ENCODE measurements around the gene TMEM63A. TPM values are rescaled to one million over a fixed set of nuclear protein-coding genes. Genes with fewer than 3 reads are reported as not detected.
A peak's percentile ranks its signal among the peaks of the same experiment; 100 is the strongest.

TMEM63A gene
- total RNA-seq, 4 donors from 2014 or later, result 14.6 to 30.7 (median 24.5) TPM

DNA sequence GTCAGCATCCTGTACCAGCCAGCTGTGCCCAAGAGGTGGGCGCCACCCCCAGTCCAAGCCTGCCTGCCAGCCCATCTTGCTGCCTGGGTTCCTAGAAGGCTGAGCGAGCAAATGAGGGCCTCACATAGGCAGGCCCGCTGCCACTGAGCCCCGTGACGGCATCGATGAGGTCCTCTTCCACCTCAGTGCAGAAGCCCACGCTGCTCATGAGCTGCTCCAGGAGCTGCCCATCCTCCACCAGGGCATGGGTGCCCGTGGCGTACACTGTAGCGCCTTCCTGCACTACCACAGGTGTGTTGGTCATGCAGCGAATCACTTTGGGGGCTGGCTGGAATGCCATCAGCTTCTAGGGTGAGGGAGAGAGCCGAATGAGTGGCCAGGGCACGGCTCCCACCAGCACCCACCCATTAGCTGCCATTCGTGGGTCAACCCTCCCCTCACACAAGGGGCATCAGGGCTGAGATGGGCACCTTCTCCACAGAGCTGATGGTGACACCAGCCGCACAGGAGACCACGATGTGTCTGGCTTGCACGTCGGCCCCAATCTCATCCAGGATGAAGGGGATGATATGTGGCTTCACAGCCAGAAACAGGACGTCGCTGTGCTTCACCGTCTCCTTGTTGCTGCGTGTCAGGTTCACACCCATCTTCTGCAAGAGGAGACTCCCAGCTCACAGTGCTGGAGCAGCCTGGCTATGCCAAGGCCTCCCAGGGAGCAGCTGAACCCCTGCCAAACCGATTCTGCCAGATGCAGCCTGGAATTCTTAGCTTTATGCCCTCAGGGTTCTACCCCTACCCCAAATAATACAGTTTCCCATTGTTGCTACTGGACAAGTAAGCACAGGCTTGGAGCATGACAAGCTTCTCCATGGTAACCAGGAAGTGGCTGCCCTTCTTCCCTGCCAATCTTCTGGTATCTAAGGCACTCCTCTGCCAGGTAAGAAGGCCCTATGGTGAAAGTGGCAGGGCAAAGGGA lies 39.8 kb upstream of the TMEM63A start:
- TF ChIP-seq, protein P1, sequence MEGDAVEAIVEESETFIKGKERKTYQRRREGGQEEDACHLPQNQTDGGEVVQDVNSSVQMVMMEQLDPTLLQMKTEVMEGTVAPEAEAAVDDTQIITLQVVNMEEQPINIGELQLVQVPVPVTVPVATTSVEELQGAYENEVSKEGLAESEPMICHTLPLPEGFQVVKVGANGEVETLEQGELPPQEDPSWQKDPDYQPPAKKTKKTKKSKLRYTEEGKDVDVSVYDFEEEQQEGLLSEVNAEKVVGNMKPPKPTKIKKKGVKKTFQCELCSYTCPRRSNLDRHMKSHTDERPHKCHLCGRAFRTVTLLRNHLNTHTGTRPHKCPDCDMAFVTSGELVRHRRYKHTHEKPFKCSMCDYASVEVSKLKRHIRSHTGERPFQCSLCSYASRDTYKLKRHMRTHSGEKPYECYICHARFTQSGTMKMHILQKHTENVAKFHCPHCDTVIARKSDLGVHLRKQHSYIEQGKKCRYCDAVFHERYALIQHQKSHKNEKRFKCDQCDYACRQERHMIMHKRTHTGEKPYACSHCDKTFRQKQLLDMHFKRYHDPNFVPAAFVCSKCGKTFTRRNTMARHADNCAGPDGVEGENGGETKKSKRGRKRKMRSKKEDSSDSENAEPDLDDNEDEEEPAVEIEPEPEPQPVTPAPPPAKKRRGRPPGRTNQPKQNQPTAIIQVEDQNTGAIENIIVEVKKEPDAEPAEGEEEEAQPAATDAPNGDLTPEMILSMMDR (IDR thresholded peaks at IDR 0.05), result no peak
- no peak for TF ChIP-seq POLR2AphosphoS5 (IDR thresholded peaks at IDR 0.05)
- TF ChIP-seq POLR2A (IDR thresholded peaks at IDR 0.05; ENCODE audit: low read depth), result no peak
- no peak for TF ChIP-seq EP300 (IDR thresholded peaks at IDR 0.05)
- no peak overlapping the region for H3K4me3 ChIP-seq
- H3K36me3 ChIP-seq, result peaks cover 0 to 46% (median 41%) of the 10 kb centered on the region in 4 donors
- H3K9me3 ChIP-seq, result no peaks in the 10 kb centered on the region
- 100% methylated on average over 2 of the region's 23 CpGs for WGBS
- no peak overlapping the region for H3K27ac ChIP-seq (replicated peaks in 1 of 4)
- intact Hi-C loops (cut with DNase I), result no loop called here
- DNase-seq (ENCODE audit: extremely low spot score), result peak; percentile 75
- H3K4me1 ChIP-seq, result peaks cover 29 to 54% (median 37%) of the 10 kb centered on the region in 4 donors
- H3K27me3 ChIP-seq, result no peaks in the 10 kb centered on the region

DNA sequence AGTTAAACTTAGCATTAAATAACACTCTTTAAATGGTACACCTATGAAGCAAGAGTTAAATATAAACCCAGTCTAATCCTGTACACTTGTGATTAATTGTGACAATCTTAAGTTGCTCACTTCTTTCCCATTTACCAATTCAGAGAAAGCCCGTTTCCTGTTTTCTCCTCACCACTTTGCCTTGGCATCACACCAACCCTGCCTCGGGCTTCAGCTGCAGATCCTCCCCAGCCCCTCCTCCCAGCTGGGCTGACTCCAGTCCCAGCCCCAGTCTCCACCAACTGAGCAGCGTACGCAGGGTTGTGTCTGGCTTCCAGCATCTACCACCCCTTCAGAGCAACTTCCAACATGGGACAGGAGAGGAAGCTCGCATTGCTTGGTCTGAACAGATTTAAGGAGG lies 37.7 kb upstream of the TMEM63A start:
- H3K4me3 ChIP-seq, result no peak overlapping the region
- peaks cover 0 to 67% (median 57%) of the 10 kb centered on the region in 4 donors for H3K36me3 ChIP-seq
- no peaks in the 10 kb centered on the region for H3K27me3 ChIP-seq
- peak overlapping the region in 2 of 4 donors; percentile 46 to 48 for H3K27ac ChIP-seq (replicated peaks in 1 of 4)
- WGBS, result 18% methylated on average over 5 of the region's 5 CpGs
- H3K9me3 ChIP-seq, result no peaks in the 10 kb centered on the region
- peaks cover 29 to 51% (median 36%) of the 10 kb centered on the region in 4 donors for H3K4me1 ChIP-seq
- TF ChIP-seq POLR2AphosphoS5 (IDR thresholded peaks at IDR 0.05), result peak in 1 of 2 donors; percentile 24
- no peak for TF ChIP-seq POLR2A (IDR thresholded peaks at IDR 0.05; ENCODE audit: low read depth)
- no peak for DNase-seq (ENCODE audit: extremely low spot score)
- intact Hi-C loops (cut with DNase I), result loop anchor here (10.0 kb wide), 1 partner anchor 55 kb away; no protein-coding TSS in a partner anchor

DNA sequence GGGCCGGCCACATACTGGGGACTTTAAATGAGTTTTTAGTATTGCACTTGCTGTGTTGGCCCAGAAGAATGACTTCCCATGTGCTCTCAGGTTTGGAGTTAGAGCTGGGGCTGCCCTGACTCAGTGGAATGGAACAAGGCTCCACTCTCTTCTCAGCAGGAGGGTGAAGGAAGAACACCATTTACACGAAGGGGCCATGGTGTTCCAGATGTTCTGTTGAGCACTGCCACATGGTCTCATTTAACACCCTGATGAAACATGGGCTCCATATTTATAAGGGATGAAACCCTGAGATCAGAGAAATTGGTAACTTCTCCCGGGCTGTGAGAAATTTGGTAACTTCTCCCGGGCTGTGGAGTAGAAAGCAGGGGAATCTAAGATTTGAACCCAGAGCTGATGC lies 36.1 kb upstream of the TMEM63A start:
- H3K4me1 ChIP-seq, result peaks cover 23 to 40% (median 28%) of the 10 kb centered on the region in 4 donors
- H3K27ac ChIP-seq (replicated peaks in 1 of 4), result no peak overlapping the region
- TF ChIP-seq, protein P1 (IDR thresholded peaks at IDR 0.05), result no peak
- TF ChIP-seq EP300 (IDR thresholded peaks at IDR 0.05) (no peak), POLR2AphosphoS5 (IDR thresholded peaks at IDR 0.05) (no peak), POLR2A (IDR thresholded peaks at IDR 0.05; ENCODE audit: low read depth) (no peak)
- intact Hi-C loops (cut with DNase I), result loop anchor here (10.0 kb wide), 1 partner anchor 57 kb away; no protein-coding TSS in a partner anchor
- 79% methylated on average over 4 of the region's 4 CpGs for WGBS
- peaks cover 0 to 73% (median 62%) of the 10 kb centered on the region in 4 donors for H3K36me3 ChIP-seq
- no peak overlapping the region for H3K4me3 ChIP-seq
- no peaks in the 10 kb centered on the region for H3K9me3 ChIP-seq
- DNase-seq (ENCODE audit: extremely low spot score), result no peak
- no peaks in the 10 kb centered on the region for H3K27me3 ChIP-seq

DNA sequence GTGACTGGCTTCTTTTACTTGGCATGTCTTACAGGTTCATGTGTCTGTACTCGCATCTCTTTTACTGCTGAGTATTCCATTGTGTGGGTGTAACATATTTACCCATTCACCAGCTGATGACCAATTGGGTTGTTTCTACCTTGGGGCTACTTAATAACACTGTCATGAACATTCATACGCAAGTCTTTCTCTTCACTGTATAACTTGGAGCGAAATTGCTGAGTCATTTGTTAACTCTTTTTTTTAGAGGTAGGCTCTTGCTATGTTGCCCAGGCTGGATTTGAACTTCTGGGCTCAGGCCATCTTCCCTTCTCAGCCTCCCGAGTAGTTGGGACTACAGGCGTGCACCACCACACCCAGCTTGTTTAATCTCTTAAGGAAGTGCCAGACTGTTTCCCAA lies 35.4 kb upstream of the TMEM63A start:
- no peak for DNase-seq (ENCODE audit: extremely low spot score)
- 93% methylated on average over 5 of the region's 5 CpGs for WGBS
- H3K36me3 ChIP-seq, result peaks cover 0 to 76% (median 65%) of the 10 kb centered on the region in 4 donors
- TF ChIP-seq POLR2A (IDR thresholded peaks at IDR 0.05; ENCODE audit: low read depth) (no peak), POLR2AphosphoS5 (IDR thresholded peaks at IDR 0.05) (no peak), EP300 (IDR thresholded peaks at IDR 0.05) (no peak)
- TF ChIP-seq, protein P1 (IDR thresholded peaks at IDR 0.05), result no peak
- H3K4me1 ChIP-seq, result peaks cover 16 to 32% (median 21%) of the 10 kb centered on the region in 4 donors
- no peak overlapping the region for H3K4me3 ChIP-seq
- no peaks in the 10 kb centered on the region for H3K9me3 ChIP-seq
- H3K27me3 ChIP-seq, result no peaks in the 10 kb centered on the region
- intact Hi-C loops (cut with DNase I), result loop anchor here (10.0 kb wide), 1 partner anchor 57 kb away; no protein-coding TSS in a partner anchor
- H3K27ac ChIP-seq (replicated peaks in 1 of 4), result no peak overlapping the region

DNA sequence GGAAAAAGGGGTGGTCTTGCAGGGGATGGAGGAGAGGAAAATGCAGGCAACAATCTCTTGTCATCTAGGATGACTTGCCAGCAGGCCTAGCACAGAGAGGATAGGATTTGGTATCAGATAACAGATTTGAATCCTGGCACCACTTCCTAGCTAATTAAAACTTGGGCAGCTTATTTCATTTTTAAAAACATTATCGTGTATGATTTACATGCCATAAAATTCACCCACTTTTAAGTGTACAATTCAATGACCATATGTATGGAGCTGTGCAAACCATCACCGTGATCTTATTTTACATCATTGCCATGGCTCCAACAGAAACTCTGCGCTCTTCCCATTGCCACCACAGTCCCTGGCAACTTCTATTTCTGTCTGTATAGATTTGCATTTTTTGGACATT lies 34.9 kb upstream of the TMEM63A start:
- intact Hi-C loops (cut with DNase I), result loop anchor here (10.0 kb wide), 1 partner anchor 58 kb away; no protein-coding TSS in a partner anchor
- 97% methylated on average over 3 of the region's 3 CpGs for WGBS
- H3K36me3 ChIP-seq, result peaks cover 0 to 79% (median 63%) of the 10 kb centered on the region in 4 donors

More for the DNA sequence above, 34.9 kb upstream of the TMEM63A start:
- Histone ChIP-seq H3K27me3 (no peaks in the 10 kb centered on the region), H3K27ac (replicated peaks in 1 of 4) (no peak overlapping the region), H3K4me3 (no peak overlapping the region), H3K4me1 (peaks cover 12 to 28% (median 16%) of the 10 kb centered on the region in 4 donors), H3K9me3 (no peaks in the 10 kb centered on the region)
- TF ChIP-seq EP300 (IDR thresholded peaks at IDR 0.05) (no peak), POLR2A (IDR thresholded peaks at IDR 0.05; ENCODE audit: low read depth) (no peak), POLR2AphosphoS5 (IDR thresholded peaks at IDR 0.05) (no peak)
- TF ChIP-seq, protein P1 (IDR thresholded peaks at IDR 0.05), result no peak
- DNase-seq (ENCODE audit: extremely low spot score), result no peak
